HG03354 (cell line): ENCODE results near the gene CACNA1B.
"Not testable (repeated sequence)": the region's sequence is repeated elsewhere in the genome, so short reads cannot be mapped to it uniquely, and the experiment has no call there.

Experiments
- ATAC-seq: cut with Tn5 transposase; IDR thresholded peaks from one replicate; pipeline ENCODE4 v1.9.1; 2021; ENCODE audit warnings: mild to moderate bottlenecking; ENCODE audit not compliant: unreplicated experiment, poor library complexity, severe bottlenecking

The CACNA1B gene

DNA sequence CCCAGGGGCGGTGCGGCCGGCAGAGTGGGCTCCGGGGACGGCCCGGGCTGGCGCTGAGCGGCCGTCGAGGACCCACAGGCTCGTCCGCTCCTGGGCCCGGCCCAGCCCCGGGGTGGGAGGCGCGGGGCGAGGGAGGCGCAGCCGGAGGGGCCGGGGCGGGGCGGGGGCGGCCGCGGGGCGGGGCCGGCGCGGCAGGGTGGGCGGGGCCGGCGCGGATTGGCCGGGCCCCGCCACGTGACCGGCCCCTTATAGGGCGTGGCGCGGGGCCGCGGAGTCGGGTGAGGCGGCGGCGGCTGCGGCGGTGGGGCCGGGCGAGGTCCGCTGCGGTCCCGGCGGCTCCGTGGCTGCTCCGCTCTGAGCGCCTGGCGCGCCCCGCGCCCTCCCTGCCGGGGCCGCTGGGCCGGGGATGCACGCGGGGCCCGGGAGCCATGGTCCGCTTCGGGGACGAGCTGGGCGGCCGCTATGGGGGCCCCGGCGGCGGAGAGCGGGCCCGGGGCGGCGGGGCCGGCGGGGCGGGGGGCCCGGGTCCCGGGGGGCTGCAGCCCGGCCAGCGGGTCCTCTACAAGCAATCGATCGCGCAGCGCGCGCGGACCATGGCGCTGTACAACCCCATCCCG is at the start of gene CACNA1B:
Gene CACNA1B, plus strand, starts transcription at position 277 of the 617 bp plus-strand sequence. Its CDS starts 152 bp downstream, at position 429.
- ATAC-seq = not testable (repeated sequence)

DNA sequence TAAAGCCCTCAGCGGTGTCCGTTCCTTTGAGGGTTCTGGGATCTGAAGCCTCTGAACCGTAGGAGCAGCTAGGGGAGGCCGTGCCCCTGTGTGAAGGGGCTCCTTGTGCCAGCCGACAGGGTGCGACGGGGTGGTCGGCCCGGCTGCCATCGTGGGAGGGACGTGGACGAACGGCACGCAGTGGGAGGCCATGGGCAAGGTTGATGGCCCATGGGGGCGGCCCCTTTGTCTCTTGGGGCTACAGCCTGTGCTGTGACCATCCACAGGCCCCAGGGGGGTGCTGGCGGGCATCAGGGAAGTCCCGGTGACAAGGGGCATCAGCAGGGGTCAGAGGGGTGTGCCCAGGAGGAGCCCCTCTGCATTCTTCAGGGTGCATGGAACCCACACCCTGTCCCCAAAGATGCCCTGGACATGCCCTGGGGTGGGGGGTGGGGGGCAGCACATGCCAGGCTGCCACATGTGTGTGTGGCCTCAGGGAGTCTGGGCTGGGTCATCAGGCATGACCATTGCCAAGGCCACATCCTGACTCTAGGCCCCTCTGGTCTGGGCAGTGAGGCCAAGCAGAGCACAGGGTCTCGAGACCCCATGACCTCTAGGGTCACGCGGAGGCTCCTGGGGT is 49.6 kb upstream of the CACNA1B start:
- ATAC-seq = no peak

GRCh38 chr9:137828527-137829259 is 48.9 kb upstream of the CACNA1B start:
- no peak for ATAC-seq

DNA sequence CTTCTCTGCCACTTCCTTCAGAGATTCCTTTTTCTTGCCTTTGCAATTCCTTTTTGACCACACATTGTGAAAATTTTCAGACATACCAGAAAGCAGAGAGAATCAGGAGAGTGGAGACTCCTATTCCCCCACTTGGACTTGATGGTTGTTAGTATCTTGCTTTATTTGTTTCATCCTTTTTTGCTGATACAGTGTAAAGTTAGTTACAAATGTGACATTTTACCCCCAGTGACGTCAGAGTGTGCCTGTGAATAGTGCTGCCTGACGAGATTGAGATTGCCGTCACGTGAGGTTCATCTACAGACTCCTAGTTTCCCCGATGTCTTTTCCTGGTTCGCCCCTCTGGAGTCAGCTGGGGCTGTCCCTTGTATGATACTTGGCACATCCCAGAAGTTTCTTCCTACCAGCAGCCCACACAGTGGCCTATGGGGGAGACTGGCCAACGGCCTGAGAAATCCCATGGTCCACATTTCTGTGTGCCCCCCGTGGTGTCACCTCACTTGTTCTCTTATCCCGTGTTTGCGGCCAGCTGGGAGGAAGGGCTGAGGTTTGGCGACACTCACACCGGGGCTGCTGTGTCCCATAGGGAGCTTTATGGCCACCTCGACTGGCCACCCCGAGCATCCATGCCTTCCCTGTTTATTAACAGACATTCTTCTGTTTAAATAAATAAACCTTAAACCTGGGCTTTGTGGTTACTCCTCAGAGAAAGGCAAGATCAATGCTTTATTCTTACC is 48.2 kb upstream of the CACNA1B start:
- no peak for ATAC-seq

DNA sequence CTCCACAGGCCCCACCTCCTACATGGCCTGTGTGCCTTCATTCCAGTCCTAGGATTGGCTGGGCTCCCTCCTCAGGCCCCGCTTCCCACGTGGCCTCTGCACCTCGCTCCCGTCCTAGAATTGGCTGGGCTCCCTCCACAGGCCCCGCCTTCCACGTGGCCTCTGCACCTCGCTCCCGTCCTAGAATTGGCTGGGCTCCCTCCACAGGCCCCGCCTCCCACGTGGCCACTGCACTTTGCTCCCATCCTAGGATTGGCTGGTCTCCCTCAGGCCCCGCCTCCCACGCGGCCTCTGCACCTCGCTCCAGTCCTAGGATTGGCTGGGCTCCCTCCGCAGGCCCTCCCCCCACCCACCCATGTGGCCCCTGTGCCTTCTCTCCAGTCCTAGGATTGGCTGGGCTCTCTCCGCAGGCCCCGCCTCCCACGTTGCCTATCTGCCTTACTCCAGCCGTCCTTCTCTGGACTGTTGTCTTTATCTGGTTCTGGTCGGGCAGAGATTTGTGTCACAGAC is 45.3 kb upstream of the CACNA1B start:
- ATAC-seq = no peak

DNA sequence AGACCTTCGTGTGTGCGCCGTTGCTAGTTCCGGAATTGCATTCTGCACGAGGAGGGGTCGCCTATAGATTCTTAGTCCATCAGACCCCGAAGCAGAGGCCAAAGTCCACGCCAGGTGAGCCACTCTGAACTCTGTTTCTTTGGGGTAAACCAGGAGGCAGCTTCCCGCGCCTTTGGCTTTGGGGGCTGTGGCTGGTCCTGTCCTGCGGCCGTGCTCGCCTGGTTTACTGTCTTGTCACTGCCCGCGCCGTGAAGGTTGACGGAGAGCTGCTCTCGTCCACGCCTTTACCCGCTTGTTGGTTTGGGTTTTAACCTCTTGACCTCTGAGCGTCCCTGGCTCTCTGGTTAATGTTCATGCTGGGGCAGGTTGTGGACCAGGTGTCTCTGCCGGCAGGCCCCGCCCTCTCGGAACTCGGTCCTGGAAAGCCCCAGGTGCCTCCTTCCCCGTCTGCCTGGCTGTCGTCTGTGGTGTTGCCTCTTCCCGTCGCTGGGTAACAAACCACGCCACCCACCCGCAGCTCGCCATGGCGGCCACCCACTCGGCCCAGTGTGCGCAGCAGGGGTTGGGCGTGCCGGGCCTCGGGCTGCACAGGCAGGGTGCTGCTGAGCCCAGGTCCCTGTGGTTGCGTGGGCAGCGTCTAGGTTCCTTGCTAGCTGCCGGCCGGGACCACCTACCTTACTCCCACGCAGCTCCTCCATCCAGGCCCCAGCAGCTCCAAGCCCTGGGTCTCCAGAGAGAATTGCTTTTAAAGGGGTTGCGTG is 44.6 kb upstream of the CACNA1B start:
- no peak for ATAC-seq

DNA sequence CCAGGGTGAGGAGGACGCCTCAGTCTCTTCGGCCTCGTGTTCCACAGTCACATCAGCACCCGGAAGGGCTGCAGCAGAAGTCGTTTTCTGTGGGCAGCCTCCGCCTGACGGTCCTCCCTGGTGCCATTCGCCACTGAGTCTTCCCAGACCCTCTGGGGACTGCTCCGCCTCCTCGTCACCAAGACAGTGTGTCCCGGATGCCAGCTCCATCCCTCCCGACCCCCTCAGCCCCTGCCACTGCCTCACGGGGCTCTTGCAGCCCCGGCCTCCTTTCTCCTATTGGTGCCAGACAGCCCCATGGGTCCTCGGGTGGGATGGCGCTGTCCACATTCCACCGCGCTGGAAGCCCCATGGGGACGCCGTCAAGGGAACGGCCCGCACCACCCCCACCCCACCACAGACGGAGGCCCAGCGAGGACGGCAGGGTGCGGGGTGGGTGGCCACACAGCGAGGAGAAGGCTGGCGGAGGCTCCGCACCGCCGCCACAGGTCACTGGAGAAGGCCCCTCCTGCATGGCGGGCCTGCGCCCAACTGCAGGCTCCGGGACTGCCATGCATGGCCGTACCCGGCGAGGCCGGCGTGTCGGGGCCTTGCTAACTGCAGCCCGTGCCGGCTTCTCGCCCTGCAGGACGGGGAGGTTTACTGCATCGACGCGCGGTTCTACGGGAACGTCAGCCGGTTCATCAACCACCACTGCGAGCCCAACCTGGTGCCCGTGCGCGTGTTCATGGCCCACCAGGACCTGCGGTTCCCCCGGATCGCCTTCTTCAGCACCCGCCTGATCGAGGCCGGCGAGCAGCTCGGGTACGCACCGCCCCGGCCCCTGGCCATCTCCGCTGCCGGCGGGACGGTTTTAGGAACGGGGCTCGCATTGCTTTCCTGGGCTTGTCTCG is 43.6 kb upstream of the CACNA1B start:
- no peak for ATAC-seq

DNA sequence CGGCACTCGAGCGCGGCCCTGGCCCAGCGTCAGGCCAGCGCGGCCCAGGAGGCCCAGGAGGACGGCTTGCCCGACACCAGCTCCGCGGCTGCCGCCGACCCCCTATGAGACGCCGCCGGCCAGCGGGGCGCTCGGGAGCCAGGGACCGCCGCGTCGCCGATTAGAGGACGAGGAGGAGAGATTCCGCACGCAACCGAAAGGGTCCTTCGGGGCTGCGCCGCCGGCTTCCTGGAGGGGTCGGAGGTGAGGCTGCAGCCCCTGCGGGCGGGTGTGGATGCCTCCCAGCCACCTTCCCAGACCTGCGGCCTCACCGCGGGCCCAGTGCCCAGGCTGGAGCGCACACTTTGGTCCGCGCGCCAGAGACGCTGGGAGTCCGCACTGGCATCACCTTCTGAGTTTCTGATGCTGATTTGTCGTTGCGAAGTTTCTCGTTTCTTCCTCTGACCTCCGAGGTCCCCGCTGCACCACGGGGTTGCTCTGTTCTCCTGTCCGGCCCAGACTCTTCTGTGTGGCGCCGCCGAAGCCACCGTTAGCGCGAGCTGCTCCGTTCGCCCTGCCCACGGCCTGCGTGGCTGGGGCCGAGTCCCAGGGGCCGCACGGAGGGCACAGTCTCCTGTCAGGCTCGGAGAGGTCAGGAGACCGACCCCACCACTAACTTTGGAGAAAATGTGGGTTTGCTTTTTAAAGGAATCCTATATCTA is 42.6 kb upstream of the CACNA1B start:
- ATAC-seq = no peak

DNA sequence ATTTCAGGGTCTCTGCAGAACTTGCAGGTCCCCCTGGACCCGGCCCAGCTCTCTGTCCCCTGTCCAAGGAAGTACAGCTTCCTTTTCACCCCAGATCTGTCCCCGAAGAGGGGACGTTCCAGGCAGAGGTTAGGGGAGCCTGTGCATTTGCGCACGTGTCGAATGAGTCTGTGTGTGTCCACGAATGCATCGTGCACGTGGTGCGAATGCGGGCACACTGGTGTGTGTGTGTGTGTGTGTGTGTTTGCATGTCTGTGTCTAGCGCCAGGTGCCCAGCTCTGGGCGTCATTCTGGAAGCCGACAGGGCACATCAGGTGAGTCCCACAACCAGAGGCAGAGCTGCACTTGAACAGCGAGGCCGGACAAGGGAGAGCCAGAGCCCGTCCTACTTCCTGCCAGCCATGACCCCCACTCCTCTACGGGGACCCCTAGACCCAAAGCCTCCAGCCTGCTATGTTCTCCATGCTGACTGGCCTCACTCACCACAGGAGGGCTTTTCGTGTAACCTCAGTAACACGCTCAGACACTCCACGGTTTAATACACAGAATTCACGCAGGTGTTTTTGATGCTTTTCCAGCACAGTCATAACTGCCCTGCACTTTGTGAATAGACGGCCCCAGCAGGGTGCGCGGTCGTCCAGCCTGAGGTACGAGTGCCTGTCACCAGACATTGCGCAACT is 41.3 kb upstream of the CACNA1B start:
- no peak for ATAC-seq

- no peak for ATAC-seq
Observed at GRCh38 chr9:137836831-137837241, 40.7 kb upstream of the CACNA1B start.

GRCh38 chr9:137837345-137838278 is 40.0 kb upstream of the CACNA1B start:
- ATAC-seq = no peak

- ATAC-seq = no peak
Observed at GRCh38 chr9:137838576-137838975, 39.0 kb upstream of the CACNA1B start.

GRCh38 chr9:137843355-137843754 is 34.2 kb upstream of the CACNA1B start:
- no peak for ATAC-seq

DNA sequence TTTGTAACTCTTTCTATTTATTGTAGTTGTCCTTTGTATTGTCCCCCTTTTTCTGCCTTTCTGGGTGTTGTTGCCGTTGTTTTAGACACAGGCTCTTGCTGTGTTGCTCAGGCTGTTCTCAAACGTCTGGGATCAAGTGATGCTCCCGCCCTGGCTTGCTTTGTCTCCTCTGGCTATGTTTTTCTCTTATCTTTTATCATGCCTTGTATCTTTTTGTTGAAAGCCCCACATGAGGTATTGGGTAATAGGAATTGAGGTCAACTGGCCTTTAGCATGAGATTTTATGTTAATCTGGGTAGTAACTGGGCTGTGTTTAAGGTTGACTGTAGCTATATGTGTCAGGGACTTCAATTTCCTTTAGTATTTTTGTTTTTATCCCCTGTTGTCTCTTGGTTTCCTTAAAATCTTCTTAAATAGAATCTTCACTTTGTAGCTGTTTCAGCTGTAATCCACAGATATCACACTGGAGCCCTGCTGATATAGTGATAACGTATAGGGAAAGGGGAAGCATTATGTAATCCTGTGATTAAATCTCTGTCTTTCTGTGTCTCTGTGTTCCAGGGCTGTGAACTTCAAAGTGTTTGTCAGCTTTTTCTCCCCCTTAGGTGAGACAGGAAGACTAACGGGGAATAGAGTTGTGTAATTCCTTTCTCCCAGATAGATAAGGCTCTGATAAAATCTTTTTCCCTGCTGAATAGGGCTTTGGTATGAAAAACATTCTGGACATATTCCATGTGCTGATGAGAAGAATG is 25.9 kb upstream of the CACNA1B start:
- no peak for ATAC-seq

- no peak for ATAC-seq
Observed at GRCh38 chr9:137853392-137853995, 24.1 kb upstream of the CACNA1B start.
